ENCODE data around the gene HUWE1. TPM values are rescaled to one million over a fixed set of nuclear protein-coding genes. Genes with fewer than 3 reads are reported as not detected.

The HUWE1 gene
- total and polyA plus RNA-seq, 12 donors: 30.8 to 219 (median 189) TPM

GRCh38 chrX:53580742-53581504 lies 105.6 kb downstream of the HUWE1 start:
- Histone ChIP-seq H3K4me1 (peaks cover 0 to 4% (median 0%) of the 10 kb centered on the region in 9 donors), H3K4me3 (no peak overlapping the region), H3K36me3 (peaks cover 0 to 75% (median 12%) of the 10 kb centered on the region in 9 donors), H3K9me3 (no peaks in the 10 kb centered on the region), H3K27me3 (peaks cover 0 to 16% (median 0%) of the 10 kb centered on the region in 7 donors), H3K27ac (no peak overlapping the region)
- ATAC-seq (peak in 4 of 8 donors; percentile 59 to 81 (median 69)), DNase-seq (peak; percentile 5 to 13)
- intact Hi-C loops (cut with DNase I): no loop called here
- no peak for TF ChIP-seq CTCF (IDR thresholded peaks at IDR 0.05)
- 73 to 77% methylated on average over 12 of the region's 12 CpGs for WGBS, 2 donors

- no peaks in the 10 kb centered on the region for H3K9me3 ChIP-seq
- no peak overlapping the region for H3K27ac ChIP-seq
- H3K36me3 ChIP-seq: peaks cover 0 to 100% (median 26%) of the 10 kb centered on the region in 9 donors
- H3K4me3 ChIP-seq: no peak overlapping the region
- peaks cover 0 to 5% (median 0%) of the 10 kb centered on the region in 9 donors for H3K4me1 ChIP-seq
- ATAC-seq (no peak), DNase-seq (no peak)
- no peak for TF ChIP-seq CTCF (IDR thresholded peaks at IDR 0.05)
- intact Hi-C loops (cut with DNase I): no loop called here
- H3K27me3 ChIP-seq: peaks cover 0 to 27% (median 0%) of the 10 kb centered on the region in 7 donors
These were observed 115.0 kb downstream of the HUWE1 start for GRCh38 chrX:53571494-53571893.

- ATAC-seq: no peak
- Histone ChIP-seq H3K9me3 (no peaks in the 10 kb centered on the region), H3K27me3 (peaks cover 0 to 47% (median 0%) of the 10 kb centered on the region in 7 donors), H3K4me1 (no peaks in the 10 kb centered on the region), H3K36me3 (peaks cover 0 to 100% (median 34%) of the 10 kb centered on the region in 9 donors), H3K4me3 (no peak overlapping the region), H3K27ac (no peak overlapping the region)
- DNase-seq: no peak
- intact Hi-C loops (cut with DNase I): no loop called here
- WGBS, 2 donors: 81 to 89% methylated on average over 4 of the region's 4 CpGs
- TF ChIP-seq CTCF (IDR thresholded peaks at IDR 0.05): no peak
These were observed 123.2 kb downstream of the HUWE1 start for GRCh38 chrX:53563324-53563723.

GRCh38 chrX:53561912-53562311 lies 124.6 kb downstream of the HUWE1 start:
- no peak for TF ChIP-seq CTCF (IDR thresholded peaks at IDR 0.05)
- Histone ChIP-seq H3K36me3 (peaks cover 0 to 100% (median 38%) of the 10 kb centered on the region in 9 donors), H3K4me1 (no peaks in the 10 kb centered on the region), H3K27ac (no peak overlapping the region), H3K9me3 (no peaks in the 10 kb centered on the region), H3K4me3 (no peak overlapping the region), H3K27me3 (peaks cover 0 to 54% (median 0%) of the 10 kb centered on the region in 7 donors)
- no peak for DNase-seq
- WGBS, 2 donors: 93 to 95% methylated on average over 3 of the region's 3 CpGs
- ATAC-seq: no peak
- intact Hi-C loops (cut with DNase I): no loop called here

Measured in heart right ventricle (tissue), 16 donors.